Coronary artery (tissue), 2 donors: Measurements from ENCODE around the gene HMCN1.

ENCODE experiments used
- DNase-seq: peaks from one replicate; pipeline ENCODE4 v3.0.0-alpha.2; 2017; ENCODE audit warnings: low spot score
- H3K27ac ChIP-seq, 2 donors: fragments of 200-600 bp; sonication (generic); one replicate each; pipeline ENCODE4 v1.5.1; 2016 to 2019
- H3K4me3 ChIP-seq: fragments of 200-600 bp; sonication (generic); 2 replicates; pipeline ENCODE4 v1.5.1; 2016; ENCODE audit warnings: mild to moderate bottlenecking, moderate library complexity
- TF ChIP-seq, protein P1 (sequence below): fragments of 200-600 bp; sonication (generic); IDR thresholded peaks from one replicate; pipeline ENCODE4 v1.5.1; 2019; ENCODE audit warnings: antibody characterized with exemption

Gene HMCN1

DNA sequence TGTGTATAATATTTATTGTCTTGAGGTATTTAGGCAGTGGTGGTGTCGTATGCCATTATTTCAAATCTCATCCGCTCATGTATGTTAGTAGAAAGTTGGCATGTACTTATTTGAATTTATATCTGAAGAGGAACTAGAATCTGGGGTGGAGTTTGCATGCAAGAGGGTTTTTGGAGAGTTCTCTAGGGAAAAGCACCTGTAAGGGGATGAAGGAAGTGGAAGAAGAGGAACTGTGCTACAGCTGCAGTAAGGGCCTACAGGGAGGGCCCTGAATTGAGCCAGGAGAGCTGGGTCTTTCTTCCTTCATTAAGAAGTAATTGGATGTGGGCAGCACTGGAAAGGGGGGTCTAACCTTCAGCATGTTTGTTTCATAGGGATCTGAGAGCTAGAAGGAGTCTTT, 197.2 kb downstream of the HMCN1 start:
- TF ChIP-seq, protein P1, sequence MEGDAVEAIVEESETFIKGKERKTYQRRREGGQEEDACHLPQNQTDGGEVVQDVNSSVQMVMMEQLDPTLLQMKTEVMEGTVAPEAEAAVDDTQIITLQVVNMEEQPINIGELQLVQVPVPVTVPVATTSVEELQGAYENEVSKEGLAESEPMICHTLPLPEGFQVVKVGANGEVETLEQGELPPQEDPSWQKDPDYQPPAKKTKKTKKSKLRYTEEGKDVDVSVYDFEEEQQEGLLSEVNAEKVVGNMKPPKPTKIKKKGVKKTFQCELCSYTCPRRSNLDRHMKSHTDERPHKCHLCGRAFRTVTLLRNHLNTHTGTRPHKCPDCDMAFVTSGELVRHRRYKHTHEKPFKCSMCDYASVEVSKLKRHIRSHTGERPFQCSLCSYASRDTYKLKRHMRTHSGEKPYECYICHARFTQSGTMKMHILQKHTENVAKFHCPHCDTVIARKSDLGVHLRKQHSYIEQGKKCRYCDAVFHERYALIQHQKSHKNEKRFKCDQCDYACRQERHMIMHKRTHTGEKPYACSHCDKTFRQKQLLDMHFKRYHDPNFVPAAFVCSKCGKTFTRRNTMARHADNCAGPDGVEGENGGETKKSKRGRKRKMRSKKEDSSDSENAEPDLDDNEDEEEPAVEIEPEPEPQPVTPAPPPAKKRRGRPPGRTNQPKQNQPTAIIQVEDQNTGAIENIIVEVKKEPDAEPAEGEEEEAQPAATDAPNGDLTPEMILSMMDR: no peak
- DNase-seq: no peak
- Histone ChIP-seq H3K27ac (no peak overlapping the region), H3K4me3 (no peak overlapping the region)

DNA sequence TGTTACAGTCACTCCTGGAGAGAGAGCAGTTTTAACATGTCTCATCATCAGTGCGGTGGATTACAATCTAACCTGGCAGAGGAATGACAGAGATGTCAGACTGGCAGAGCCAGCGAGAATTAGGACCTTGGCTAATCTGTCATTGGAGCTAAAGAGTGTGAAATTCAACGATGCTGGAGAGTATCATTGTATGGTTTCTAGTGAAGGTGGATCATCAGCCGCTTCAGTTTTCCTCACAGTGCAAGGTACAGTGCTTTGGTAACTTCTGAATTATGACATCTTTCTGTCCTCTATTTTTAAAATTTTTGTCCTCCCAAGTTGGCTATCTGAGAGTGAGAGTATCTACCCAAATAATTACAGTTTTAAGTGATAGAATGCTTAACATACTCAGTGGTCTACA, 199.4 kb downstream of the HMCN1 start:
- DNase-seq: no peak
- TF ChIP-seq, protein P1: no peak
- H3K27ac ChIP-seq: no peak overlapping the region
- H3K4me3 ChIP-seq: no peak overlapping the region

DNA sequence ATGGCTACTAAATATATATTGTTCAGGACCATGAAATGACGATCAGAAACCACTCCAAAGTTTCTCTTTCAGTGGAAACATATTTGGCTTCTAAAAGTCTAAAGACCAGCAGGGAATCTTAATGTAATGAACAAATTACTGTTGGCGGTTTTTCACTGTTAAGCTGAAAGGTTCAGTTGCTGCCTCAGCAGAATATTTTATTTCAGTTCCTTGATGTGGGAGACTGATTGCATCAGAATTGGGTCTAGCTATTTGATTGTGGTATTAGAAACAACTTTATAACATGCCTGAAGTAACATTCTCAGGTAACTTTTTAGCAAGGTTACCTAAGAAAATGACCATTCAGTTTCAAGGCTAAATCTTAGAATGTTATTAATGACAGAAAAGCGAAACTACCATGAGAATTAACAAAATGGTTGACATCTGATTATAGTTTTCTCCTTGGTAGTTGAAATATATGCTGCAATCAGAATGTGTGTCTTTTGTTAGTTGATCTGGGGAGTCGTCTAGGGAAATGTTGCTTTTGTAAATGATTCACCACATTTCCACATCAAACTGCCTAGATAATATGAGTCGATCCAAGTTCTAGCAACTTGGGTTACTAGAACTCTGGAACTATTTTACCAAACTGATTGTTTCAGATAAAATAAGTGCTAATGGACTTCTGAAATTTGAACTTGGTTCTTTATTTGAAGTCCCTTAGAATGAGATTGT, 200.4 kb downstream of the HMCN1 start:
- H3K27ac ChIP-seq: no peak overlapping the region
- TF ChIP-seq, protein P1: no peak
- DNase-seq: no peak
- no peak overlapping the region for H3K4me3 ChIP-seq

DNA sequence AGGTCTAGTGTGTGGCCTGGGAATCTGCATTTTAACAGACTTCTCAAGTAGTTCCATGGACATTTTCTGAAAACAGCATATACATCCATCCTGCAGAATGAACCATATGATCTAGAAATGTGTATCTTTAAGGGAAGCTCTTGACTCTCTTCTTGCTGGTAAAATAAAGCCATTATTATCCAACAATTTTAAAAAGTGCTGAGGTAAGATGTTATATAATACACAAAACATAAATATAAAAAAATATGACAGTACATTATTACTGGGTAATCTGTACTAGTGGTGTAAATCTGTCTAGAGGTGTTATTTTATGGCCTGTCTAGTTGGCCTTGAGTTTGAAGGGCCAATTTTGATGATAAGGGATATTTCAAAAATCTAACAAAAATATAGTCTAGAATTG, 201.2 kb downstream of the HMCN1 start:
- Histone ChIP-seq H3K4me3 (no peak overlapping the region), H3K27ac (no peak overlapping the region)
- TF ChIP-seq, protein P1: no peak

DNA sequence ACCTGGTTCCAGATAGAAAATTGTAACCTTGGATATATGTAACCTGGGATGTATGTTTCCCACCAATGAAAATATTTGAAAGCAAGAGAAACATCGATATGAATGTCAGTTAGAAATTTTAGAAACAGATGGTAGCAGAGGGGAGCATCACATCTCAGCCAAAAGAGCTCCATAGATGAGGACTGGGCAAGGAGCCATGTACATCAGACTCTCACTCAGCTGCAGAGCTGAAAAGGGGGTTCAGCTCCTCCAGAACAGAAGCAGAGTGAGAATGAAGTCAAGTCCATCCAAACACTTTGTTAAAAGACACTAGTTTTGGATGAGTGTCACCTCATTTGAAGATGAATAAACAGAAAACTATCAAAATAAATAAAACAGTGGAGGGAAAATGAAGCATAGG, 202.4 kb downstream of the HMCN1 start:
- Histone ChIP-seq H3K27ac (no peak overlapping the region), H3K4me3 (no peak overlapping the region)
- DNase-seq: no peak
- TF ChIP-seq, protein P1: no peak

More for the DNA sequence above, 201.2 kb downstream of the HMCN1 start:
- DNase-seq: no peak

DNA sequence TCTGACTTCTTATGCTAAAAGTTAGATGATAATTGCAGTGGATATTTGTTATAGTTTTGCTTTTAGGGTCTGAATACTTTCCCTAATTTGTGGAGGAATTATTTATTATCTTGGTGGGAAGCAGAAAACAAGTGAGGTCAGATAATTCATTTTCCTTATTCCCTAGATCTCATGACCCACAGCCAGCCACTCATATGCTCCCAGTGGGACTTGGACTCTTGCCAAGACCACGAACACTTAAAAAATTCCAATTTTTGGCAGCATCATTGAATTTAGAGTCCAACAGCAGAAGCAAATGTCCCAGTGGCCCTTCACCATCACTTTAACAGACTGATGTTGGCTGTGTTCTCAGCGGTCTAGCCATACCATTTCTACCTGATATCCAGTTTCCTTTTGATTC, 204.2 kb downstream of the HMCN1 start:
- H3K27ac ChIP-seq: no peak overlapping the region
- DNase-seq: no peak
- TF ChIP-seq, protein P1: no peak
- H3K4me3 ChIP-seq: no peak overlapping the region

DNA sequence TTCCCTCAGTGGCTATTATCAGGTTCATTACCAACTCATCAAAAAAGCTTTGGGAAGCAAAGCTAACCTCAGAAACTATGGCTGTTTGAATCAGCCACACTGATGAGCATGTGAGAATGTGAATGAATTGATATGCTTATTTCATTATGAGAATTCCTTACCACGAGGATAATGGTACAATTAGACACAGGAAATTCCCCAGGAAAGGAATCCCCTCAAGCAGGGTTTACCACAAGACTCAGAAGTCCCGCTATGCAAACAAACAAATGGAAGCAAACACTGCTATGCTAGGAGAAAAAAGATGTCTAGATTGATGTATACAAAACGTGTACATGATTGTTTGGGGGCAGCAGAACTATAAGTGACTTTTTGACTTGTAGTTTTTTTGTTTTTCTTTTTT, 205.0 kb downstream of the HMCN1 start:
- DNase-seq: no peak
- Histone ChIP-seq H3K27ac (no peak overlapping the region), H3K4me3 (no peak overlapping the region)
- TF ChIP-seq, protein P1: no peak
